Adipocyte (in vitro differentiated cells): ENCODE results near the gene LRRC4.

Experiments
- DNase-seq: peaks from one replicate; pipeline ENCODE4 v3.0.0-alpha.2; 2015; ENCODE audit warnings: low read depth
- H3K27me3 ChIP-seq: replicated peaks from 2 replicates; pipeline ENCODE4 v1.7.0; 2013; ENCODE audit warnings: mild to moderate bottlenecking, low read length, moderate library complexity; ENCODE audit not compliant: control insufficient read depth, insufficient read depth
- H3K36me3 ChIP-seq: 2 replicates; pipeline ENCODE4 v1.7.0; 2013; ENCODE audit warnings: low read length, mild to moderate bottlenecking, moderate library complexity; ENCODE audit not compliant: control insufficient read depth, insufficient read depth, severe bottlenecking
- H3K4me1 ChIP-seq: 2 replicates; pipeline ENCODE4 v1.7.0; 2013; ENCODE audit warnings: mild to moderate bottlenecking, low read length, moderate library complexity; ENCODE audit not compliant: control insufficient read depth, insufficient read depth
- H3K4me3 ChIP-seq: 2 replicates; pipeline ENCODE4 v1.7.0; 2013; ENCODE audit warnings: mild to moderate bottlenecking, low read length, moderate library complexity
- H3K9ac ChIP-seq: 2 replicates; pipeline ENCODE4 v1.7.0; 2013; ENCODE audit warnings: mild to moderate bottlenecking, low read length, moderate library complexity
- H3K9me3 ChIP-seq: 2 replicates; pipeline ENCODE4 v1.7.0; 2013; ENCODE audit warnings: mild to moderate bottlenecking, low read length, moderate library complexity; ENCODE audit not compliant: control insufficient read depth

LRRC4 gene

GRCh38 chr7:128056901-128057300 is 25.7 kb upstream of the LRRC4 start:
- H3K36me3 ChIP-seq: peaks cover 16% of the 10 kb centered on the region
- H3K9ac ChIP-seq: no peak overlapping the region
- DNase-seq: peak; percentile 89
- H3K9me3 ChIP-seq: no peaks in the 10 kb centered on the region
- peaks cover 4% of the 10 kb centered on the region for H3K4me1 ChIP-seq
- no peaks in the 10 kb centered on the region for H3K27me3 ChIP-seq
- H3K4me3 ChIP-seq: no peak overlapping the region

- H3K4me3 ChIP-seq: no peak overlapping the region
- no peak for DNase-seq
- no peak overlapping the region for H3K9ac ChIP-seq
- H3K9me3 ChIP-seq: no peaks in the 10 kb centered on the region
- peaks cover 4% of the 10 kb centered on the region for H3K4me1 ChIP-seq
- H3K36me3 ChIP-seq: peaks cover 12% of the 10 kb centered on the region
- no peaks in the 10 kb centered on the region for H3K27me3 ChIP-seq
These were observed 24.4 kb upstream of the LRRC4 start for GRCh38 chr7:128055637-128056036.

DNA sequence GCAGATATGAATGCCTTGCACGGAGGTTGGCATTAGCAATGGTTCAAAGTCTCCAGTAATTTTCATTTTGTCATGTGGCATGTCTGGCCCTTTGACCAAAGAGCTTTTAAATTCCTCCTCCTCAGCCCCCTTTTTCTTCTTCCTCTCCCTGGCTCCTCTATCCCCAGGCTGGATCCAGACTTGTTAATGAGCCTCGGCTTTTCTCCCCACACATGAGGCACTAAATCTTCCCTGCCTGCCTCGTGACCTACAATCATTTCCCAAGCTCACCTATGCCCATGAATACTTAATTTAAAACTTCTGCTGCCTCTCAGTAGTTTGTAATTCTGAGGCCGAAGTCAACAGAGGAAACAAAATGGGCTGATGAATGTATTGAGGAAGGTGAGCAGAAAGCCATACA is 23.3 kb upstream of the LRRC4 start:
- DNase-seq: no peak
- Histone ChIP-seq H3K9ac (no peak overlapping the region), H3K36me3 (peaks cover 10% of the 10 kb centered on the region), H3K4me3 (no peak overlapping the region), H3K27me3 (no peaks in the 10 kb centered on the region), H3K9me3 (no peaks in the 10 kb centered on the region), H3K4me1 (peaks cover 4% of the 10 kb centered on the region)

- Histone ChIP-seq H3K9me3 (no peaks in the 10 kb centered on the region), H3K27me3 (no peaks in the 10 kb centered on the region), H3K9ac (no peak overlapping the region), H3K36me3 (peaks cover 10% of the 10 kb centered on the region), H3K4me1 (peaks cover 4% of the 10 kb centered on the region), H3K4me3 (no peak overlapping the region)
- no peak for DNase-seq
These were observed 22.8 kb upstream of the LRRC4 start for GRCh38 chr7:128053991-128054390.

DNA sequence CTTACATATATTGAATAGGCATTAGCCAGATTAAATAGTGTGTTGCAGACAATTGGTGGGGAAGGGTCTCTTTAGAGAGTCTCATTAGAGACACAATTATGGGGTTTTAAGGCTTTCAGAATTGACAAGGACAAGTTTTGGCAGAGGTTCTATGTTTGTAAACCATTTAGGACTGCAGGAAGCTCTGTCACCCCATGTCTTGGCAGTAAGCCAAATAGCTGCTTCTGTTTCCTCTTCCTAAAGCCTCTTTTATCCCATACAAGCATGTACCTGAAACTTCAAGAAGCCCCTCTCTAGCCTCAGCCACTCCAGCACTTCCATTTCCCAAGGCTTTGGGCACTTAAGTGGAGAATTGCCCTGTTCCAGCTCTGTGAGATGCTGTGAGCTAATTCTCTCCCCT is 21.8 kb upstream of the LRRC4 start:
- H3K9me3 ChIP-seq: no peaks in the 10 kb centered on the region
- DNase-seq: no peak
- H3K4me3 ChIP-seq: no peak overlapping the region
- no peaks in the 10 kb centered on the region for H3K27me3 ChIP-seq
- peaks cover 10% of the 10 kb centered on the region for H3K36me3 ChIP-seq
- H3K9ac ChIP-seq: no peak overlapping the region
- H3K4me1 ChIP-seq: peaks cover 4% of the 10 kb centered on the region

DNA sequence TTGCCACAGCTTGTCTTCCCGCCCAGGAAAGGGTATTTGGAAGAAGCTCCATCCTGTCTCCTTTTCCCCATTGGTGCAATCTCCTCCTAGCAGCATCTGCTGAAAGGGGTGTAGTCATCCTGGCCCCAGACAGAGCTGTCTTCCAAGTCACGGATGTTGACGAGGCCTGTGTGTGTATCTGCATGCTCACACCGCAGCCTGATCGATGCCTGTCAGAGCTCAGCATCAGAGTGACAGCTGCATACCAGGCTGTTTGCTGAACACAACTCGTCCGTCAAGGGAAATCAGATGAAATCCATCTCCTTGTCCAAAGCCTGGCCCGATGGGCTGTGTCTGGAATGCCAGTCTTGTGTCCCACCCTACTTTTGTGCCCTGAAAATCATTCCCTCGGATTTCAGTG is 21.2 kb upstream of the LRRC4 start:
- Histone ChIP-seq H3K9me3 (no peaks in the 10 kb centered on the region), H3K4me1 (peaks cover 4% of the 10 kb centered on the region), H3K4me3 (no peak overlapping the region), H3K36me3 (peaks cover 7% of the 10 kb centered on the region), H3K27me3 (no peaks in the 10 kb centered on the region), H3K9ac (no peak overlapping the region)
- no peak for DNase-seq

DNA sequence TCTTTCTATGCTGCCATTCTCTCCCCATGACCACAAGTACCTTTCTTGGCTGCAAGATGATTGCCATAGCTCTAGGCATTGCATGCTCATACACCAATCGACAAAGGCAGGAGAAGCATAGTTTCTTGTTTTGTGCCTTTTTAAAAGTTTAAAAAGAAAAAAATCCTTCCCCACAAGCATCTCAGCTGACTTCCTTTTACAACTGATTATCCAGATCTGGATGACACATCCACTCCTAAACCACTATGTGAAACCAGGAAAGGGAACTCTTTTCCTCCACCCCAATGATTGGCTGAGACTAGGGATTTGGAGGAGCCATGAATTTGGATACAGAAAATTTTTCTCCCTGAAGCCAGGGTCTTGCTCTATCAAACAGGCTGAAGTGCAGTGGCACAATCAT is 14.5 kb upstream of the LRRC4 start:
- Histone ChIP-seq H3K4me3 (no peak overlapping the region), H3K4me1 (no peaks in the 10 kb centered on the region), H3K9me3 (no peaks in the 10 kb centered on the region), H3K27me3 (no peaks in the 10 kb centered on the region), H3K9ac (no peak overlapping the region), H3K36me3 (peaks cover 11% of the 10 kb centered on the region)
- no peak for DNase-seq

DNA sequence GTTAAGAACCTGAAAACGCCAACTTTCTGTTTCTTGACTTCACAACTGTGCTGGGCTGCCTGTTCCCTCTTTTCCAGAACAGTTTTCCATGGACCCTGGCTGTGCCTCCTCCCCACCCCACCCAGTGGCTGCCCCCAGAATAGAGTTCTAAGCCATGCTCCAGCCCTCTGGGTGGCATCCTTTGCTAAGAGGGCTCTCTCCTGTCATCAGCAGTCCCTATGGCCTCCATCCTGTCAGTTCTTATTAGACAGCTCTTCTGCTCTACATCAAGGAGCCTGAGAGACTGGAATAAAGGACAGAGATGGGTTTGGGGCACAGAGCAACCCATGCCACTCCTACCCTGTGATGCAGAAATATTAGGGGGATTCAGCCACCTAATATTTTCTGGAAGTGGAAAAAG is 13.9 kb upstream of the LRRC4 start:
- DNase-seq: no peak
- Histone ChIP-seq H3K4me3 (no peak overlapping the region), H3K4me1 (no peaks in the 10 kb centered on the region), H3K27me3 (no peaks in the 10 kb centered on the region), H3K36me3 (peaks cover 11% of the 10 kb centered on the region), H3K9ac (no peak overlapping the region), H3K9me3 (no peaks in the 10 kb centered on the region)

GRCh38 chr7:128044064-128044463 is 12.8 kb upstream of the LRRC4 start:
- Histone ChIP-seq H3K9ac (no peak overlapping the region), H3K36me3 (peaks cover 11% of the 10 kb centered on the region), H3K27me3 (no peaks in the 10 kb centered on the region), H3K9me3 (no peaks in the 10 kb centered on the region), H3K4me3 (no peak overlapping the region), H3K4me1 (no peaks in the 10 kb centered on the region)
- DNase-seq: no peak

- Histone ChIP-seq H3K4me3 (no peak overlapping the region), H3K9ac (no peak overlapping the region), H3K9me3 (no peaks in the 10 kb centered on the region)
These were observed 10.8 kb upstream of the LRRC4 start for GRCh38 chr7:128042012-128042411.

DNA sequence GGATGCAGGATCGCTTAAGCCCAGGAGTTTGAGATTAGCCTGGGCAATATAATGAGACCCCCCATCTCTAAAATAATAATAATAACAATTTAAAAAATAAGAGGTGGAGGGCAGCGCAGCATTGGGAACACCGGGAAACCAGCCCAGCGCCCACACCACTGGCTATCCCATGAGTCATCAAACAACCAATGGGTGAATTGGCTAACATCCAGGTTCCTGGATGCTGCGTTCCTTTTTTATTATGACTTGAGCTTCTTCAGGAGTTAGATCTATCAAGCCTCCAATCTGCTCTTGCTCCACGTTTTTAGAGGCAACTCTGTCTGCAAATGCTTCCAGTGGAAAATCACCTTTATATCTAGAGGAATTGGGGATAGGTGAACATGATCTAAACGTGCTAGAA is 10.0 kb upstream of the LRRC4 start:
- Histone ChIP-seq H3K4me1 (no peaks in the 10 kb centered on the region), H3K9ac (no peak overlapping the region), H3K36me3 (peaks cover 11% of the 10 kb centered on the region), H3K27me3 (no peaks in the 10 kb centered on the region), H3K9me3 (no peaks in the 10 kb centered on the region), H3K4me3 (no peak overlapping the region)
- peak; percentile 53 for DNase-seq

More at GRCh38 chr7:128042012-128042411, 10.8 kb upstream of the LRRC4 start:
- no peaks in the 10 kb centered on the region for H3K27me3 ChIP-seq
- H3K4me1 ChIP-seq: no peaks in the 10 kb centered on the region
- DNase-seq: no peak
- H3K36me3 ChIP-seq: peaks cover 11% of the 10 kb centered on the region

- no peaks in the 10 kb centered on the region for H3K4me1 ChIP-seq
- no peak overlapping the region for H3K9ac ChIP-seq
- H3K4me3 ChIP-seq: no peak overlapping the region
- H3K27me3 ChIP-seq: no peaks in the 10 kb centered on the region
- no peak for DNase-seq
- H3K36me3 ChIP-seq: peaks cover 11% of the 10 kb centered on the region
- no peaks in the 10 kb centered on the region for H3K9me3 ChIP-seq
These were observed 9.0 kb upstream of the LRRC4 start for GRCh38 chr7:128040205-128040604.
